Uterus (tissue), 2 donors: ENCODE measurements around the gene DCTN3.

Source experiments
- CTCF ChIP-seq, 4 experiments: fragments of 200-600 bp in 2 of 4; fragments of 450-650 bp in 2 of 4; sonication (generic) in 2 of 4; IDR thresholded peaks; one replicate each; pipeline ENCODE4 v1.5.1; 2016 to 2019; ENCODE audit warnings: antibody characterized with exemption in 4 of 4, mild to moderate bottlenecking in 2 of 4, moderate library complexity in 1 of 4
- POLR2A ChIP-seq, 2 donors: fragments of 450-650 bp; IDR thresholded peaks; one replicate each; pipeline ENCODE4 v1.6.1; 2016; ENCODE audit warnings: antibody characterized with exemption in 2 of 2, mild to moderate bottlenecking in 1 of 2, moderate library complexity in 1 of 2

GRCh38 chr9:34591917-34592866 is 28.1 kb downstream of the DCTN3 start:
- TF ChIP-seq CTCF (IDR thresholded peaks at IDR 0.05), result no peak
- no peak for TF ChIP-seq POLR2A (IDR thresholded peaks at IDR 0.05)
